SK-N-SH treated with all-trans-retinoic acid at 6 μM for 48 hours (cell line): Measurements from ENCODE around the gene FCAR.

ENCODE experiments used
- CSDC2 ChIP-seq: fragments of 250-450 bp; sonication (Bioruptor Pico); IDR thresholded peaks from 2 replicates; pipeline ENCODE4 v1.5.0; 2020; ENCODE audit warnings: mild to moderate bottlenecking, moderate library complexity
- ZFP30 ChIP-seq: fragments of 450-650 bp; formaldehyde crosslinking; IDR thresholded peaks from 2 replicates; pipeline ENCODE4 v1.5.0; 2022; ENCODE audit warnings: mild to moderate bottlenecking, moderate library complexity
- TF ChIP-seq, protein P1 (sequence below): fragments of 250-450 bp; sonication (Bioruptor Pico); IDR thresholded peaks from 2 replicates; pipeline ENCODE4 v1.5.0; 2020; ENCODE audit warnings: mild to moderate bottlenecking, moderate library complexity

- TF ChIP-seq ZFP30 (CRISPR knock-in tag) (no peak), CSDC2 (CRISPR knock-in tag) (no peak)
- TF ChIP-seq, protein P1, sequence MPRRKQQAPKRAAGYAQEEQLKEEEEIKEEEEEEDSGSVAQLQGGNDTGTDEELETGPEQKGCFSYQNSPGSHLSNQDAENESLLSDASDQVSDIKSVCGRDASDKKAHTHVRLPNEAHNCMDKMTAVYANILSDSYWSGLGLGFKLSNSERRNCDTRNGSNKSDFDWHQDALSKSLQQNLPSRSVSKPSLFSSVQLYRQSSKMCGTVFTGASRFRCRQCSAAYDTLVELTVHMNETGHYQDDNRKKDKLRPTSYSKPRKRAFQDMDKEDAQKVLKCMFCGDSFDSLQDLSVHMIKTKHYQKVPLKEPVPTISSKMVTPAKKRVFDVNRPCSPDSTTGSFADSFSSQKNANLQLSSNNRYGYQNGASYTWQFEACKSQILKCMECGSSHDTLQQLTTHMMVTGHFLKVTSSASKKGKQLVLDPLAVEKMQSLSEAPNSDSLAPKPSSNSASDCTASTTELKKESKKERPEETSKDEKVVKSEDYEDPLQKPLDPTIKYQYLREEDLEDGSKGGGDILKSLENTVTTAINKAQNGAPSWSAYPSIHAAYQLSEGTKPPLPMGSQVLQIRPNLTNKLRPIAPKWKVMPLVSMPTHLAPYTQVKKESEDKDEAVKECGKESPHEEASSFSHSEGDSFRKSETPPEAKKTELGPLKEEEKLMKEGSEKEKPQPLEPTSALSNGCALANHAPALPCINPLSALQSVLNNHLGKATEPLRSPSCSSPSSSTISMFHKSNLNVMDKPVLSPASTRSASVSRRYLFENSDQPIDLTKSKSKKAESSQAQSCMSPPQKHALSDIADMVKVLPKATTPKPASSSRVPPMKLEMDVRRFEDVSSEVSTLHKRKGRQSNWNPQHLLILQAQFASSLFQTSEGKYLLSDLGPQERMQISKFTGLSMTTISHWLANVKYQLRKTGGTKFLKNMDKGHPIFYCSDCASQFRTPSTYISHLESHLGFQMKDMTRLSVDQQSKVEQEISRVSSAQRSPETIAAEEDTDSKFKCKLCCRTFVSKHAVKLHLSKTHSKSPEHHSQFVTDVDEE (CRISPR knock-in tag) = no peak
Observed at GRCh38 chr19:54875506-54875905, 1.5 kb downstream of the FCAR start.
